ENCODE data around the gene DNAJC17.
A peak's percentile ranks its signal among the peaks of the same experiment; 100 is the strongest.

Gene DNAJC17

DNA sequence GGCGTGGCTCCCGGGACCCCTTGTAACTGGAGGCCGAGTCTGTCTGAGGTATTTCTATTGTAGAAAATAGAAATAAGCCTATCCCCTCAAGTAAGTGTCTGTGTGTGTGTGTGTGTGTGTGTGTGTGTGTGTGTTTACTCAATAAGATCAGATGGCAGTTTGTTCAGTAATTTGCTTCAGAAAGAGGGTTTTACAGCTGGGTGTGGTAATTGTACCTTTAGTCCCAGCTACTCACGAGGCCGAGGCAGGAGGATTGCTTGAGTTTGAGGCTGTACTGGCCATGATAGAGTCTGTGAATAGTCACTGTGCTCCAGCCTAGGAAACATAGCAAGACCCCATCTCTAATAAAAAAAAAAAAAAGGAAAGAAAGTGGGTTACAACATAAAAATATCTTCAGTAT, 45.3 kb upstream of the DNAJC17 start:
- H3K27me3 ChIP-seq (ENCODE audit: insufficient read depth, low read depth, severe bottlenecking) = no peaks in the 10 kb centered on the region
- TF ChIP-seq CTCF (IDR thresholded peaks at IDR 0.05; ENCODE audit: low read depth, low read length) = no peak
- H3K36me3 ChIP-seq = no peaks in the 10 kb centered on the region
- H3K4me3 ChIP-seq (ENCODE audit: low read depth, low read length) = no peak overlapping the region
- no peaks in the 10 kb centered on the region for H3K9me3 ChIP-seq (ENCODE audit: severe bottlenecking)
- peak overlapping the region; percentile 85 for H3K27ac ChIP-seq
- no peak for DNase-seq

- Histone ChIP-seq H3K36me3 (no peaks in the 10 kb centered on the region), H3K27ac (peak overlapping the region; percentile 85), H3K4me3 (ENCODE audit: low read depth, low read length) (no peak overlapping the region), H3K27me3 (ENCODE audit: insufficient read depth, low read depth, severe bottlenecking) (no peaks in the 10 kb centered on the region), H3K9me3 (ENCODE audit: severe bottlenecking) (no peaks in the 10 kb centered on the region)
- no peak for TF ChIP-seq CTCF (IDR thresholded peaks at IDR 0.05; ENCODE audit: low read depth, low read length)
- peak; percentile 38 for DNase-seq
Observed at GRCh38 chr15:40850576-40851112, 43.4 kb upstream of the DNAJC17 start.

GRCh38 chr15:40847223-40847961, 40.1 kb upstream of the DNAJC17 start:
- peak overlapping the region; percentile 40 for H3K27ac ChIP-seq
- H3K4me3 ChIP-seq (ENCODE audit: low read depth, low read length) = no peak overlapping the region
- H3K27me3 ChIP-seq (ENCODE audit: insufficient read depth, low read depth, severe bottlenecking) = no peaks in the 10 kb centered on the region
- no peak for TF ChIP-seq CTCF (IDR thresholded peaks at IDR 0.05; ENCODE audit: low read depth, low read length)
- DNase-seq = peak; percentile 88
- H3K9me3 ChIP-seq (ENCODE audit: severe bottlenecking) = no peaks in the 10 kb centered on the region
- no peaks in the 10 kb centered on the region for H3K36me3 ChIP-seq

DNA sequence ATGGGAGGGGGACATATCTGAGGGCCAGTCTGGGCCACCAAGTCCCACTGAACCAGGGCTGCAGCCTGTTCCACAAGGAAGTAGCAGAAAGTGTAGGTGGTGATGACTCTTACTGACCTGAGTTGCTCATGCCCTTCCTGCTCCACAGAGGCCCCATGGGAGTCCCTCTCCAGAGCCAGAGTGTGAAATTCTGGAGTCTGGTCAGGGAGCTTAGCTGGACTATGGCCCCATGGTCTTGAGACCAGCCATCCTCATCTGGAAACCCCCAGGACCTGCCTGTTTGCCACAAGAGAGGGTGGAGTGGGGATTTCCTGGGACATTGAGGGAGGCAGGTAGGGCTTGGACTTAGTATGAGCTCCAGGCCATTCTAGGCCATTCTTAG, 39.6 kb upstream of the DNAJC17 start:
- Histone ChIP-seq H3K4me3 (ENCODE audit: low read depth, low read length) (no peak overlapping the region), H3K27ac (peak overlapping the region; percentile 40; the same call in 1 of the 2 replicates), H3K27me3 (ENCODE audit: insufficient read depth, low read depth, severe bottlenecking) (no peaks in the 10 kb centered on the region), H3K9me3 (ENCODE audit: severe bottlenecking) (no peaks in the 10 kb centered on the region), H3K36me3 (no peaks in the 10 kb centered on the region)
- no peak for DNase-seq
- TF ChIP-seq CTCF (IDR thresholded peaks at IDR 0.05; ENCODE audit: low read depth, low read length) = no peak

GRCh38 chr15:40845511-40846284, 38.4 kb upstream of the DNAJC17 start:
- no peak for TF ChIP-seq CTCF (IDR thresholded peaks at IDR 0.05; ENCODE audit: low read depth, low read length)
- Histone ChIP-seq H3K4me3 (ENCODE audit: low read depth, low read length) (no peak overlapping the region), H3K27ac (no peak overlapping the region), H3K27me3 (ENCODE audit: insufficient read depth, low read depth, severe bottlenecking) (no peaks in the 10 kb centered on the region), H3K36me3 (no peaks in the 10 kb centered on the region), H3K9me3 (ENCODE audit: severe bottlenecking) (no peaks in the 10 kb centered on the region)
- no peak for DNase-seq
